Neuron (in vitro differentiated cells): ENCODE data around the gene HOXD10.

Experiments
- H2AFZ ChIP-seq: one replicate; pipeline ENCODE4 v1.6.1; 2013; ENCODE audit warnings: low read depth, mild to moderate bottlenecking, inconsistent platforms, low read length, moderate library complexity
- H3K27me3 ChIP-seq: one replicate; pipeline ENCODE4 v1.6.1; 2013; ENCODE audit warnings: low read length; ENCODE audit not compliant: insufficient read depth
- H3K36me3 ChIP-seq: one replicate; pipeline ENCODE4 v1.6.1; 2013; ENCODE audit warnings: low read length; ENCODE audit not compliant: insufficient read depth
- H3K4me1 ChIP-seq: one replicate; pipeline ENCODE4 v1.6.1; 2013; ENCODE audit warnings: low read length; ENCODE audit not compliant: insufficient read depth
- H3K4me3 ChIP-seq: 2 replicates; pipeline ENCODE4 v1.5.1; 2013; ENCODE audit warnings: mild to moderate bottlenecking, low read length, moderate library complexity
- H3K9me3 ChIP-seq: one replicate; pipeline ENCODE4 v1.6.1; 2013; ENCODE audit warnings: low read length

HOXD10 gene

DNA sequence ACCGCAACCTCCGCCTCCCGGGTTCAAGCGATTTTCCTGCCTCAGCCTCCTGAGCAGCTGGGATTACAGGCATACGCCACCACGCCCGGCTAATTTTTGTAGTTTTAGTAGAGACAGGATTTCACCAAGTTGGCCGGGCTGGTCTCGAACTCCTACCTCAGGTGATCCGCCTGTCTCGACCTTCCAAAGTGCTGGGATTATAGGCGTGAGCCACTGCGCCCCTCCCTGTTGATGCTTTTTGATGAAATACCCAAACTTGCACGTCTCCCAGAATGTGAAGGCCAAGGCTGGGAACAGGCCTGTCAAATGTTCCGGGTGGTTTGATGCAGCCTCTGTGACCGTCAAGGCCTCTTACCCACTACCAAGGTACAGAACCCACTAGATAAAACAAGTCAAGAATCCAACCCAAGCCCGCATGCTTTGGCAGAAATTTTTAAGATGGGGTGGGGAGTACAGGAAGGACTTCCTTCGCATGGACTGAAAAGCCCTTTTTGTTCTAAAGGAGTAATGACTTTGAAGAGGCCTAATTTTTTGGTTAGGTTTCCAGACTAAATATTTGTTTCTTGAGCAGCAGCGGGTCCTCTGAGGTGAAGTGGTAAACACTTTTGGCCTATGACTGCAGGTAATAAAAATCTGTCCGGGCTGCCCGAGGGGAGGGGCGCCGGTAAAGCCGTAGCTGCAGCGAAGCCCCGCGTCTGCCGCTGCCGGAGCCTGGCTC, 29.1 kb upstream of the HOXD10 start:
- Histone ChIP-seq H3K4me1 (peaks cover 3% of the 10 kb centered on the region), H3K9me3 (peaks cover 2% of the 10 kb centered on the region), H3K36me3 (no peaks in the 10 kb centered on the region), H2AFZ (no peak overlapping the region), H3K4me3 (no peak overlapping the region), H3K27me3 (peaks cover 98% of the 10 kb centered on the region)

GRCh38 chr2:176088048-176088936, 28.3 kb upstream of the HOXD10 start:
- H3K27me3 ChIP-seq, result peaks cover 97% of the 10 kb centered on the region
- peaks cover 3% of the 10 kb centered on the region for H3K4me1 ChIP-seq
- no peaks in the 10 kb centered on the region for H3K36me3 ChIP-seq
- H2AFZ ChIP-seq, result no peak overlapping the region
- peak overlapping the region; percentile 11 for H3K4me3 ChIP-seq
- peaks cover 2% of the 10 kb centered on the region for H3K9me3 ChIP-seq

GRCh38 chr2:176088937-176089842, 27.4 kb upstream of the HOXD10 start:
- Histone ChIP-seq H3K9me3 (peaks cover 2% of the 10 kb centered on the region), H3K27me3 (peaks cover 97% of the 10 kb centered on the region), H3K36me3 (no peaks in the 10 kb centered on the region), H2AFZ (no peak overlapping the region), H3K4me1 (peaks cover 3% of the 10 kb centered on the region), H3K4me3 (no peak overlapping the region)

- H3K4me1 ChIP-seq, result peaks cover 3% of the 10 kb centered on the region
- H3K27me3 ChIP-seq, result peaks cover 97% of the 10 kb centered on the region
Observed at GRCh38 chr2:176089843-176090395, 26.7 kb upstream of the HOXD10 start.

GRCh38 chr2:176090862-176091261, 25.7 kb upstream of the HOXD10 start:
- Histone ChIP-seq H2AFZ (no peak overlapping the region), H3K4me1 (peaks cover 3% of the 10 kb centered on the region), H3K4me3 (no peak overlapping the region), H3K36me3 (no peaks in the 10 kb centered on the region), H3K9me3 (peaks cover 2% of the 10 kb centered on the region), H3K27me3 (peaks cover 97% of the 10 kb centered on the region)

More at GRCh38 chr2:176089843-176090395, 26.7 kb upstream of the HOXD10 start:
- Histone ChIP-seq H3K9me3 (peaks cover 2% of the 10 kb centered on the region), H3K36me3 (no peaks in the 10 kb centered on the region), H3K4me3 (no peak overlapping the region), H2AFZ (no peak overlapping the region)

- Histone ChIP-seq H3K9me3 (peaks cover 2% of the 10 kb centered on the region), H3K36me3 (no peaks in the 10 kb centered on the region), H3K4me1 (peaks cover 3% of the 10 kb centered on the region), H2AFZ (no peak overlapping the region), H3K4me3 (no peak overlapping the region), H3K27me3 (peaks cover 97% of the 10 kb centered on the region)
Observed at GRCh38 chr2:176091329-176092258, 25.0 kb upstream of the HOXD10 start.

DNA sequence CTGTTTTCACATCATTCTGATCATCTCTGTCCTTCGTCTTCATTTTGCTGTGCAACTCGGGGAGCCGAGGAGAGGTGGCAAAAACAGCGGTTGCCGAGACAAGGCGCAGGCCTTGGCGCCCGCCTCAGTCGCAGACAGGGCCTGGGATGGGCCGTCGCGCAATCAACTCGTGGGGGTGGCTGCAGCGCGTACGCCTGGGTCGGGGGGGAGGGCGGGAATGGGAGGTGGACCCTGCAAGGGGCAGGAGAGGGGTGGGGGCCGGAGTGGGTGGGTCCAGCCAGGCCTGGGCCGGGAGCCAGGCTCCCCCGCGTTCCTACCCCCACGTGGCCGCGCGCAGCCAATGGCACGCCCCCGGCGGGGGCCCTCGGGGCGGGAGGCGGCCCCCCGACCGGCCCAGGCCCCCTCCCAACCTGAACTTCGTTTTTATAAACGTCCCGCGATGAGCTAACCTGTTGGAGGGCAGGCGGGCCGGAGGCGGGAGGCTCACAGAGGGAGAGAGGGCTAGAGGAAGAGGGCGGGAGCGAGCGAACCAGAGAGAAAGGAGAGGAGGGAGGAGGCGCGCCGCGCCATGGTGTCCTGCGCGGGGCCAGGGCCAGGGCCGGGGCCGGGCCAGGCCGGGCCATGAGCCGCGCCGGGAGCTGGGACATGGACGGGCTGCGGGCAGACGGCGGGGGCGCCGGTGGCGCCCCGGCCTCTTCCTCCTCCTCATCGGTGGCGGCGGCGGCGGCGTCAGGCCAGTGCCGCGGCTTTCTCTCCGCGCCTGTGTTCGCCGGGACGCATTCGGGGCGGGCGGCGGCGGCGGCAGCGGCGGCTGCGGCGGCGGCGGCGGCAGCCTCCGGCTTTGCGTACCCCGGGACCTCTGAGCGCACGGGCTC, 24.1 kb upstream of the HOXD10 start, which contains the start of gene HOXD13:
TSS of gene HOXD13 (plus strand) at position 452 of the 875 bp plus-strand sequence. CDS start at position 622, 170 bp downstream.
- Histone ChIP-seq H3K4me3 (peak within 1 kb of the TSS; percentile 22), H2AFZ (peak within 1 kb of the TSS; percentile 55)

DNA sequence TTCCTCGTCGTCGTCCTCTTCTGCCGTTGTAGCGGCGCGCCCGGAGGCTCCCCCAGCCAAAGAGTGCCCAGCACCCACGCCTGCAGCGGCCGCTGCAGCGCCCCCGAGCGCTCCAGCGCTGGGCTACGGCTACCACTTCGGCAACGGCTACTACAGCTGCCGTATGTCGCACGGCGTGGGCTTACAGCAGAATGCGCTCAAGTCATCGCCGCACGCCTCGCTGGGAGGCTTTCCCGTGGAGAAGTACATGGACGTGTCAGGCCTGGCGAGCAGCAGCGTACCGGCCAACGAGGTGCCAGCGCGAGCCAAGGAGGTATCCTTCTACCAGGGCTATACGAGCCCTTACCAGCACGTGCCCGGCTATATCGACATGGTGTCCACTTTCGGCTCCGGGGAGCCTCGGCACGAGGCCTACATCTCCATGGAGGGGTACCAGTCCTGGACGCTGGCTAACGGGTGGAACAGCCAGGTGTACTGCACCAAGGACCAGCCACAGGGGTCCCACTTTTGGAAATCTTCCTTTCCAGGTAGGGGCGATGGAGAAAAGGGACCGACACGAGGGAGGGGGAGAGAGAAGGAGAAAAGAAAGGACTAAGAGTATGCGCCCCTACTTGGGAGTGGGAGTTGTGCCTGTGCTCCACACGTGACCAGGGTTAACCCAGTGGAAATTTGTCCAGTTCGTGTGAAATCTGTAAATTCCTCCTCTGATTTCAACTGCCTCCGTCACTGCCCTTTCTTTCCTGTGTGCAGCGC, 23.3 kb upstream of the HOXD10 start:
- Histone ChIP-seq H3K36me3 (no peaks in the 10 kb centered on the region), H3K27me3 (peaks cover 97% of the 10 kb centered on the region), H3K4me3 (peak overlapping the region; percentile 22), H3K9me3 (peaks cover 2% of the 10 kb centered on the region), H2AFZ (peak overlapping the region; percentile 55), H3K4me1 (peaks cover 3% of the 10 kb centered on the region)

More for the DNA sequence above, 24.1 kb upstream of the HOXD10 start, which contains the start of gene HOXD13:
- Histone ChIP-seq H3K4me1 (peaks cover 3% of the 10 kb centered on the region), H3K9me3 (peaks cover 2% of the 10 kb centered on the region), H3K36me3 (no peaks in the 10 kb centered on the region), H3K27me3 (peaks cover 97% of the 10 kb centered on the region)

- peaks cover 97% of the 10 kb centered on the region for H3K27me3 ChIP-seq
Observed at GRCh38 chr2:176093898-176094249, 22.7 kb upstream of the HOXD10 start.

GRCh38 chr2:176094349-176094748, 22.2 kb upstream of the HOXD10 start:
- Histone ChIP-seq H2AFZ (no peak overlapping the region), H3K4me1 (peaks cover 3% of the 10 kb centered on the region), H3K4me3 (no peak overlapping the region), H3K9me3 (peaks cover 2% of the 10 kb centered on the region), H3K36me3 (no peaks in the 10 kb centered on the region), H3K27me3 (peaks cover 97% of the 10 kb centered on the region)

More at GRCh38 chr2:176093898-176094249, 22.7 kb upstream of the HOXD10 start:
- Histone ChIP-seq H3K4me1 (peaks cover 3% of the 10 kb centered on the region), H2AFZ (no peak overlapping the region), H3K36me3 (no peaks in the 10 kb centered on the region), H3K4me3 (no peak overlapping the region), H3K9me3 (peaks cover 2% of the 10 kb centered on the region)
